Neuronal stem cell (in vitro differentiated cells): ENCODE measurements around the gene BBIP1.
"Not testable (repeated sequence)": the region's sequence is repeated elsewhere in the genome, so short reads cannot be mapped to it uniquely, and the experiment has no call there.

Experiments
- DNase-seq: peaks from one replicate; pipeline ENCODE4 v3.0.0-alpha.2; 2013; ENCODE audit warnings: low spot score
- H2AFZ ChIP-seq: one replicate; pipeline ENCODE4 v1.6.1; 2013; ENCODE audit warnings: mild to moderate bottlenecking, low read length, inconsistent platforms
- H2AK5ac ChIP-seq: 2 replicates; pipeline ENCODE4 v1.6.1; 2013; ENCODE audit warnings: low read depth, mild to moderate bottlenecking, inconsistent platforms, low read length, moderate library complexity, mixed read lengths
- H2BK120ac ChIP-seq: 2 replicates; pipeline ENCODE4 v1.6.1; 2013; ENCODE audit warnings: low read depth, mild to moderate bottlenecking, inconsistent platforms, low read length, moderate library complexity, mixed read lengths
- H2BK12ac ChIP-seq: one replicate; pipeline ENCODE4 v1.6.1; 2013; ENCODE audit warnings: low read length, inconsistent platforms
- H2BK15ac ChIP-seq: 2 replicates; pipeline ENCODE4 v1.6.1; 2013; ENCODE audit warnings: mild to moderate bottlenecking, low read length, inconsistent platforms, mixed read lengths
- H2BK5ac ChIP-seq: one replicate; pipeline ENCODE4 v1.6.1; 2013; ENCODE audit warnings: inconsistent platforms, mild to moderate bottlenecking, low read length, moderate library complexity
- H3K14ac ChIP-seq: one replicate; pipeline ENCODE4 v1.6.1; 2013; ENCODE audit warnings: low read length, inconsistent platforms
- H3K18ac ChIP-seq: 2 replicates; pipeline ENCODE4 v1.6.1; 2013; ENCODE audit warnings: low read length, inconsistent platforms
- H3K23ac ChIP-seq: 2 replicates; pipeline ENCODE4 v1.6.1; 2013; ENCODE audit warnings: low read depth, mild to moderate bottlenecking, mixed read lengths, low read length, inconsistent platforms; ENCODE audit not compliant: poor library complexity
- H3K27ac ChIP-seq: replicated peaks from 3 replicates; pipeline ENCODE4 v1.5.1; 2013; ENCODE audit warnings: low read length, inconsistent platforms
- H3K27me3 ChIP-seq, 3 experiments: 2 replicates each; pipeline ENCODE4 v1.6.1; 2013; ENCODE audit warnings: low read length in 3 of 3, mild to moderate bottlenecking in 2 of 3, inconsistent platforms in 1 of 3, low read depth in 1 of 3, mixed read lengths in 1 of 3, moderate library complexity in 1 of 3; ENCODE audit not compliant: control insufficient read depth in 3 of 3, insufficient read depth in 3 of 3
- H3K36me3 ChIP-seq, 2 donors: replicated peaks in 1 of 2; 2 replicates each; pipeline ENCODE4 v1.6.1; 2013; ENCODE audit warnings: low read length in 2 of 2; ENCODE audit not compliant: control insufficient read depth in 2 of 2, insufficient read depth in 2 of 2
- H3K4ac ChIP-seq: 2 replicates; pipeline ENCODE4 v1.6.1; 2013; ENCODE audit warnings: inconsistent platforms, mild to moderate bottlenecking, low read length, moderate library complexity
- H3K4me1 ChIP-seq, 2 donors: 1 replicate in 1 of 2; 2 replicates in 1 of 2; pipeline ENCODE4 v1.6.1; 2013; ENCODE audit warnings: low read length in 2 of 2, low read depth in 1 of 2; ENCODE audit not compliant: control insufficient read depth in 2 of 2, insufficient read depth in 1 of 2
- H3K4me2 ChIP-seq: one replicate; pipeline ENCODE4 v1.6.1; 2013; ENCODE audit warnings: mild to moderate bottlenecking, low read length, inconsistent platforms; ENCODE audit not compliant: insufficient read depth, poor library complexity, severe bottlenecking
- H3K4me3 ChIP-seq, 2 donors: 2 replicates each; pipeline ENCODE4 v1.5.1; 2013; ENCODE audit warnings: low read length in 2 of 2, mild to moderate bottlenecking in 2 of 2, inconsistent platforms in 1 of 2, moderate library complexity in 1 of 2
- H3K79me1 ChIP-seq: one replicate; pipeline ENCODE4 v1.6.1; 2013; ENCODE audit warnings: low read depth, mild to moderate bottlenecking, inconsistent platforms, low read length, moderate library complexity
- H3K9ac ChIP-seq: one replicate; pipeline ENCODE4 v1.6.1; 2013; ENCODE audit warnings: mild to moderate bottlenecking, low read depth, low read length, inconsistent platforms; ENCODE audit not compliant: poor library complexity
- H3K9me3 ChIP-seq, 2 donors: replicated peaks in 1 of 2; 2 replicates each; pipeline versions ENCODE3 to v1.6.1; 2013; ENCODE audit warnings: low read length in 2 of 2, mild to moderate bottlenecking in 2 of 2, inconsistent platforms in 1 of 2, low read depth in 1 of 2, mixed read lengths in 1 of 2, moderate library complexity in 1 of 2; ENCODE audit not compliant: control insufficient read depth in 2 of 2, insufficient read depth in 1 of 2
- H4K8ac ChIP-seq: one replicate; pipeline ENCODE4 v1.6.1; 2013; ENCODE audit warnings: low read depth, mild to moderate bottlenecking, inconsistent platforms, low read length, moderate library complexity
- H4K91ac ChIP-seq: one replicate; pipeline ENCODE4 v1.6.1; 2013; ENCODE audit warnings: low read length, low read depth, mild to moderate bottlenecking, inconsistent platforms; ENCODE audit not compliant: poor library complexity
- WGBS, 2 donors: extraction: QIAGEN DNeasy Blood & Tissue Kit; methylation state at CpG; one replicate each; pipeline ENCODE4 v1.1.7; 2013; ENCODE audit warnings: missing lambda C conversion rate in 2 of 2, mixed read lengths in 1 of 2; ENCODE audit not compliant: insufficient read length in 2 of 2, insufficient replicate concordance in 1 of 2; ENCODE audit errors: extremely low coverage in 2 of 2; 5-methylcytosine and 5-hydroxymethylcytosine counted together

The BBIP1 gene

GRCh38 chr10:110918269-110918642 lies 724 bp downstream of the BBIP1 start:
- Histone ChIP-seq H3K14ac (no peak overlapping the region), H2AFZ (peak overlapping the region; percentile 88), H3K79me1 (peaks cover 3% of the 10 kb centered on the region), H3K27ac (peak overlapping the region; percentile 89), H2BK120ac (no peak overlapping the region), H3K4me1 (peaks cover 2 to 15% of the 10 kb centered on the region in 2 donors), H3K4ac (no peak overlapping the region), H2BK12ac (no peak overlapping the region), H4K91ac (no peak overlapping the region), H3K9me3 (no peaks in the 10 kb centered on the region), H3K4me3 (peak overlapping the region; percentile 73 to 81), H3K36me3 (peaks cover 5 to 10% of the 10 kb centered on the region in 2 donors), H2BK5ac (peak overlapping the region; percentile 77), H2BK15ac (no peak overlapping the region), H3K23ac (no peak overlapping the region), H3K4me2 (peak overlapping the region; percentile 51), H2AK5ac (no peak overlapping the region), H3K9ac (no peak overlapping the region), H3K18ac (no peak overlapping the region), H3K27me3 (no peaks in the 10 kb centered on the region), H4K8ac (no peak overlapping the region)
- WGBS, 2 donors, result no CpG with 5 or more reads among the region's 15 CpGs
- DNase-seq, result peak; percentile 91

DNA sequence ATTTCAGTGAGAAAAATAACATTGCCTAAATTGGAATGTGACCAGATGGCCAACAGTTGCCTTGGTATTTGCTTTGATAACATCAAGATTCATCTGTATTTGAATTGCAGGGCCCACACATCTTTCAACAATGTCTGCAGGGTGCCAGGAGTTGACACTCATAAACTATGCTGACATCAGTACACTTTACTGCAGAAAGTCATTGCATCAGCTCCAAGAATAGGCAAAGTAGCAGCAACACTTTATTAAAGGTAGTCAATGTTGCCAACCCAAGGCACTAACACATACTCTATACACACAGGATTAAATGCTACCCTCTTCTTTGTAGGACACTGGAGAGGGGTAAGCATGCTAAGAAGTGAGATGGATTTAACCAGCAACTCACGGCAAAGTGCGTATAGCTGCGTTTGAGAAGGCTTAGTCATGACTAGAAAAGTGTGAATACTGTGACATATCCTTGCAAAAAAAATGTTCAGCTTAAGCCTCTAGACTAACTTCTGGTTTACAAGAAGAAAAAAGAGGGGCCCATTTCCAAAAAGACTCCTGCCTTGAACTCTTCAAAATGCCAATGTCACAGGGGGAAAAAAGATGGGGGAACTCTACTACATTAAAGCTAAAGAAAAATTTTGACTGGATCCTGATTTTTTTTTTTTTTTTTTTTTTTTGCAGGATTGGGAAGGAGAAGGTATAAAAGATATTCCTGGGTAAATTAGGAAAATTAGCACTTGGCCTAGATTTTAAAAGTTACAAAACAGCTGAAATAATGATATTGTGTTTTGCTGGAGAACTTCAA lies 2.2 kb downstream of the BBIP1 start:
- H2BK5ac ChIP-seq, result no peak overlapping the region
- H4K91ac ChIP-seq, result no peak overlapping the region
- H3K18ac ChIP-seq, result no peak overlapping the region
- H3K27ac ChIP-seq, result peak overlapping the region; percentile 19
- WGBS, 2 donors, result no CpG with 5 or more reads among the region's 3 CpGs
- no peak overlapping the region for H2BK12ac ChIP-seq
- H2BK15ac ChIP-seq, result no peak overlapping the region
- H3K79me1 ChIP-seq, result peaks cover 3% of the 10 kb centered on the region
- no peak overlapping the region for H3K23ac ChIP-seq
- no peaks in the 10 kb centered on the region for H3K27me3 ChIP-seq
- H3K4me1 ChIP-seq, result peaks cover 2 to 13% of the 10 kb centered on the region in 2 donors
- H3K4me3 ChIP-seq, result no peak overlapping the region
- H2BK120ac ChIP-seq, result no peak overlapping the region
- no peak overlapping the region for H3K4ac ChIP-seq
- no peak overlapping the region for H2AFZ ChIP-seq
- peaks cover 5 to 10% of the 10 kb centered on the region in 2 donors for H3K36me3 ChIP-seq
- H3K4me2 ChIP-seq, result no peak overlapping the region
- no peak for DNase-seq
- no peak overlapping the region for H4K8ac ChIP-seq
- H3K9ac ChIP-seq, result no peak overlapping the region
- H3K14ac ChIP-seq, result no peak overlapping the region
- no peaks in the 10 kb centered on the region for H3K9me3 ChIP-seq
- no peak overlapping the region for H2AK5ac ChIP-seq

DNA sequence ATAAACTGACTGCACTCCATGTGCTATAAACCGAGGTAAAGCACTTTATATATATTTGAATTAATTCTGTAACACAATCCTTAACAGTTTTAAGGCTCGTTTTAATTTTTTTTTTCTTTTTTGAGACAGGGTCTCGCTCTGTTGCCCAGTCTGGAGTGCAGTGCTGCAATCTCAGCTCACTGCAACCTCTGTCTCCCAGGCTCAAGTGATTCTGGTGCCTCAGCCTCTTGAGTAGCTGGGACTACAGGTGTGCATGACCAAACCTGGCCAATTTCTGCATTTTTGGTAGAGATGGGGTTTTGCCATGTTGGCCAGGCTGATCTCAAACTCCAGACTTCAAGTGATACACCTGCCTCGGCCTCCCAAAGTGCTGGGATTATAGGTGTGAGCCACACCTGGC lies 3.4 kb downstream of the BBIP1 start:
- Histone ChIP-seq H3K36me3 (peaks cover 5 to 17% of the 10 kb centered on the region in 2 donors), H3K4me1 (peaks cover 2 to 10% of the 10 kb centered on the region in 2 donors)
- not testable (repeated sequence) for H3K9ac ChIP-seq, H3K27ac ChIP-seq, H2AK5ac ChIP-seq, H3K4ac ChIP-seq, H2BK12ac ChIP-seq, H3K4me2 ChIP-seq, H3K4me3 ChIP-seq, H3K23ac ChIP-seq, H2BK15ac ChIP-seq, H2AFZ ChIP-seq, H2BK120ac ChIP-seq, H4K91ac ChIP-seq, H3K18ac ChIP-seq, H3K79me1 ChIP-seq, H3K27me3 ChIP-seq, H3K14ac ChIP-seq, H2BK5ac ChIP-seq, H4K8ac ChIP-seq, H3K9me3 ChIP-seq, DNase-seq
- WGBS, 2 donors, result no CpG with 5 or more reads among the region's 4 CpGs

DNA sequence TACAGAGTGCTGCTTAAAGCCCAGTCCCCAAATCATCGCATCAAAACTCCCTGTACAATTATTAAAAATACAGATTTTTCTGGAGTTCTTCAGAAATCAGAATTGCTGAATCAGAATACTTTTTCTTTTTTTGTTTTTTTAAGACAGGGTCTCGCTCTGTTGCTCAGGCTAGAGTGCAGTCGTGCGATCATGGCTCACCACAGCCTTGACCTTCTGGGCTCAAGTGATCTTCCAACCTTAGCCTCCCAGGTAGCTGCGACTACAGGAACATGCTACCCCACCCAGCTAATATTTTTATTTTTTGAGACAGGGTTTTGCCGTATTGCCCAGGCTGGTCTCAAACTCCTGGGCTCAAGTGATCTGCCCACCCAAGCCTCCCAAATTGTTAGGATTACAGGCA lies 3.9 kb downstream of the BBIP1 start:
- Histone ChIP-seq H3K4me1 (peaks cover 2 to 10% of the 10 kb centered on the region in 2 donors), H3K4me2 (no peak overlapping the region), H3K36me3 (peaks cover 5 to 23% of the 10 kb centered on the region in 2 donors), H3K79me1 (peaks cover 2% of the 10 kb centered on the region), H3K4me3 (no peak overlapping the region), H2BK120ac (no peak overlapping the region), H2BK12ac (no peak overlapping the region), H3K27ac (no peak overlapping the region), H2BK5ac (no peak overlapping the region), H3K14ac (no peak overlapping the region), H4K91ac (no peak overlapping the region), H2BK15ac (no peak overlapping the region), H3K27me3 (no peaks in the 10 kb centered on the region), H3K23ac (no peak overlapping the region), H3K9ac (no peak overlapping the region), H4K8ac (no peak overlapping the region), H2AFZ (no peak overlapping the region), H3K18ac (no peak overlapping the region), H3K4ac (no peak overlapping the region), H2AK5ac (no peak overlapping the region), H3K9me3 (no peaks in the 10 kb centered on the region)
- WGBS, 2 donors, result no CpG with 5 or more reads among the region's 6 CpGs
- DNase-seq, result no peak
